Left lung (tissue), 10 donors: ENCODE data around the gene KIRREL3. TPM values are rescaled to one million over a fixed set of nuclear protein-coding genes. Genes with fewer than 3 reads are reported as not detected.

ENCODE experiments used
- ATAC-seq: fragments of 200-7000 bp; cut with Tn5 transposase; one replicate; pipeline ENCODE4 v1.9.1; 2020; ENCODE audit warnings: moderate library complexity
- DNase-seq, 4 donors: peaks; one replicate each; pipeline ENCODE4 v3.0.0-alpha.2; 2013 to 2020
- H3K27ac ChIP-seq, 2 donors: fragments of 200-600 bp; sonication (generic) in 1 of 2; one replicate each; pipeline versions ENCODE4 v1.5.0 to v1.8.0; 2020 to 2021
- H3K27me3 ChIP-seq, 2 donors: fragments of 200-600 bp; sonication (generic) in 1 of 2; one replicate each; pipeline versions ENCODE4 v1.5.0 to v1.8.0; 2020 to 2021
- H3K36me3 ChIP-seq, 2 donors: fragments of 200-600 bp; sonication (generic) in 1 of 2; one replicate each; pipeline versions ENCODE4 v1.5.0 to v1.8.0; 2020 to 2021
- H3K4me1 ChIP-seq, 2 donors: fragments of 200-600 bp; one replicate each; pipeline ENCODE4 v1.8.0; 2021
- H3K4me3 ChIP-seq, 2 donors: fragments of 200-600 bp; sonication (generic) in 1 of 2; one replicate each; pipeline versions ENCODE4 v1.5.0 to v1.8.0; 2020 to 2021; ENCODE audit warnings: mild to moderate bottlenecking in 1 of 2
- H3K9me3 ChIP-seq, 2 donors: fragments of 200-600 bp; sonication (generic) in 1 of 2; one replicate each; pipeline versions ENCODE4 v1.5.0 to v1.8.0; 2020 to 2021
- CTCF ChIP-seq, 2 donors: fragments of 200-600 bp; sonication (generic) in 1 of 2; IDR thresholded peaks; one replicate each; pipeline versions ENCODE4 v1.5.0 to v1.8.0; 2021; ENCODE audit warnings: antibody characterized with exemption in 2 of 2
- intact Hi-C, 2 donors: fragments of 100-400 bp; cut with DNase I; formaldehyde crosslinking; loops; one replicate each; pipeline versions ENCODE4 v1.11.2 to v1.14.2; 2022
- polyA plus RNA-seq, 6 donors: library from polyadenylated mRNA; unstranded; fragments of 120-200 nt; gene quantifications; one replicate each; pipeline ENCODE4 v1.2.1, GENCODE V29; 2013; ENCODE audit not compliant: insufficient read length in 6 of 6
- total RNA-seq, 2 donors: library from RNA; stranded (reverse); fragmentation: NEBNext Ultra II Directional; extraction: Animal tissue kit (Norgen Biotek cat#: 25700); gene quantifications; one replicate each; pipeline ENCODE4 v1.2.1, GENCODE V29; 2021
- donor health status: DM: no; HTN: yes; CAD: no.
- donor health status: DM: no; HTN: no; CAD: no.

The KIRREL3 gene
- total and polyA plus RNA-seq, 8 donors, result 1.6 to 2.5 (median 2.0) TPM; not detected in 2

GRCh38 chr11:126722006-126722736 lies 278.4 kb downstream of the KIRREL3 start:
- no peak for TF ChIP-seq CTCF (IDR thresholded peaks at IDR 0.05)
- H3K36me3 ChIP-seq, result no peaks in the 10 kb centered on the region

GRCh38 chr11:126720539-126721235 lies 279.9 kb downstream of the KIRREL3 start:
- Histone ChIP-seq H3K4me3 (no peak overlapping the region), H3K27ac (no peak overlapping the region), H3K36me3 (no peaks in the 10 kb centered on the region), H3K4me1 (no peaks in the 10 kb centered on the region), H3K9me3 (no peaks in the 10 kb centered on the region), H3K27me3 (no peaks in the 10 kb centered on the region)
- no peak for TF ChIP-seq CTCF (IDR thresholded peaks at IDR 0.05)
- ATAC-seq (no peak), DNase-seq (no peak)
- intact Hi-C loops, result no loop called here

More at GRCh38 chr11:126722006-126722736, 278.4 kb downstream of the KIRREL3 start:
- Histone ChIP-seq H3K9me3 (no peaks in the 10 kb centered on the region), H3K4me3 (no peak overlapping the region), H3K4me1 (no peaks in the 10 kb centered on the region), H3K27ac (no peak overlapping the region), H3K27me3 (no peaks in the 10 kb centered on the region)
- intact Hi-C loops, result no loop called here
- no peak for DNase-seq
- no peak for ATAC-seq

- no peak for TF ChIP-seq CTCF (IDR thresholded peaks at IDR 0.05)
- H3K4me3 ChIP-seq, result no peak overlapping the region
- no peak overlapping the region for H3K27ac ChIP-seq
- no peak for ATAC-seq
- DNase-seq, result no peak
- no peaks in the 10 kb centered on the region for H3K9me3 ChIP-seq
- intact Hi-C loops, result loop anchor here (5.0 to 10.0 kb wide), 2 partner anchors 265 to 273 kb away; no protein-coding TSS in a partner anchor
- no peaks in the 10 kb centered on the region for H3K36me3 ChIP-seq
- H3K27me3 ChIP-seq, result no peaks in the 10 kb centered on the region
- no peaks in the 10 kb centered on the region for H3K4me1 ChIP-seq
Observed at GRCh38 chr11:126719740-126720139, 280.8 kb downstream of the KIRREL3 start.

- TF ChIP-seq CTCF (IDR thresholded peaks at IDR 0.05), result no peak
- H3K27me3 ChIP-seq, result peaks cover 0 to 2% of the 10 kb centered on the region in 2 donors
- H3K4me3 ChIP-seq, result no peak overlapping the region
- H3K36me3 ChIP-seq, result no peaks in the 10 kb centered on the region
- ATAC-seq (peak; percentile 63), DNase-seq (no peak)
- no peaks in the 10 kb centered on the region for H3K9me3 ChIP-seq
- no peaks in the 10 kb centered on the region for H3K4me1 ChIP-seq
- intact Hi-C loops, result loop anchor here (5.0 to 10.0 kb wide), 2 partner anchors 267 to 274 kb away; no protein-coding TSS in a partner anchor
- H3K27ac ChIP-seq, result no peak overlapping the region
Observed at GRCh38 chr11:126718276-126718675, 282.3 kb downstream of the KIRREL3 start.

- DNase-seq, result peak in 2 of 4 donors; percentile 33 to 55
- peak; percentile 77 for ATAC-seq
- intact Hi-C loops, result loop anchor here (5.0 to 10.0 kb wide), 2 partner anchors 268 to 276 kb away; no protein-coding TSS in a partner anchor
- peak; percentile 34 to 55 for TF ChIP-seq CTCF (IDR thresholded peaks at IDR 0.05)
- Histone ChIP-seq H3K36me3 (no peaks in the 10 kb centered on the region), H3K27ac (no peak overlapping the region), H3K4me3 (no peak overlapping the region), H3K27me3 (peaks cover 0 to 18% of the 10 kb centered on the region in 2 donors), H3K4me1 (no peaks in the 10 kb centered on the region), H3K9me3 (no peaks in the 10 kb centered on the region)
Observed at GRCh38 chr11:126716456-126717083, 284.0 kb downstream of the KIRREL3 start.
